GM04504 (cell line): ENCODE measurements around the gene SLC9A1.

Experiments
- DNase-seq: peaks from one replicate; pipeline ENCODE4 v3.0.0-alpha.2; 2012; ENCODE audit warnings: low read depth

The SLC9A1 gene

GRCh38 chr1:27070390-27071048 is 84.4 kb downstream of the SLC9A1 start:
- no peak for DNase-seq

GRCh38 chr1:27068922-27069321 is 86.0 kb downstream of the SLC9A1 start:
- DNase-seq = no peak

GRCh38 chr1:27065999-27066630 is 88.8 kb downstream of the SLC9A1 start:
- no peak for DNase-seq

- DNase-seq = no peak
These were observed 94.0 kb downstream of the SLC9A1 start for GRCh38 chr1:27060891-27061290.

DNA sequence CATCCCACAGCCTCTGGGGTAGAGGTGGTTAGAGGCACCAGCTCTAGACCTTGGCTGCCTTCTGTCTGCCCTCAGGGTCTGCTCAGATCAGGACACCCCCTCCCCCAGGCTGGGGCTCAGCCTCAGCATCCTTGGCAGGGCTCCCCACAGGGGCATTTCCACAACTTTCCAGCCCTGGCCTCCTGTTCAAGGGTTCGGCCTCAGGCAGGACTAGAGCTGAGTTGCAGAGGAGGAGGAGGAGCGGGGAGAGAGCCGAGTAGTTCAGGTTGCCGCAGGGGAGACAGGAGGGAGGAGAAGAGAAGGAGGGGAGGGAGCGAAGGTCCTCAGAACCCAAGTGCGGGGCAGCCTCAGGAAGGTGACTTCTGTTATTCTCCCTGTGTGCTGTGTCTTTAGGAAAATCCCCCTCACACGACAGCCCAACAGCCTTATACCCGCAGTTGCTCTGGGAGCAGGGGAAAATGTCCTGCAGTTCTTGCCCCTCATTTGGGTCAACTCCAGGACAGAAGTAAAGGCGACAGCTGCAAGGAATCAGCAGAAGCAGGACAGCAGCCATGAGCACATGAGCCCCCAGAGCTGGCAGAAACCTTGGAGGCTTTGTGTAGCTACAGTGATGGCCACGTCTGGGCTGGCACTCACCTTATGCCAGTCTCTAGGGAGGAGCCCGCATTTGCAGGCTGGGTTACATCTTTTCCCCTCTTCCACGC is 95.8 kb downstream of the SLC9A1 start:
- DNase-seq = no peak

- no peak for DNase-seq
These were observed 96.9 kb downstream of the SLC9A1 start for GRCh38 chr1:27057801-27058625.

DNA sequence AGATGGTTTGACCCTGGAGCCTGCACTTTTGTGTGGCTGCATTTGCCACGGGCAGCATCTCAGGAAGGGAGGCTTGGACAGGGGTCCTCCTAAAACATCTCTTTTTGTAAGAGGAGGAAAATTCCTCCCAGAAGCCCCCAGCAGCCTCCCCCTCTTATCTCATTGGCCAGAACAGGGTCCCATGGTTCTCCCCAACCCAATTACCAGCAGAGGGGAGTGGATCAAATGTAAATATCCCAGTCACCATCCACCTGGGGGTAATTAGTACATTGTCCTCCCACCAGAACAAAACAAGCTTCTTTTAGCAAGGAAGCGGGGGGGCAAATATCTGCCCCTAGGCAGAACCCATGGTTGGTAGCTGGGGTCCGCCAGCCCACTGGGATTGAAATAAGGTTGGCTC is 97.5 kb downstream of the SLC9A1 start:
- DNase-seq = no peak

DNA sequence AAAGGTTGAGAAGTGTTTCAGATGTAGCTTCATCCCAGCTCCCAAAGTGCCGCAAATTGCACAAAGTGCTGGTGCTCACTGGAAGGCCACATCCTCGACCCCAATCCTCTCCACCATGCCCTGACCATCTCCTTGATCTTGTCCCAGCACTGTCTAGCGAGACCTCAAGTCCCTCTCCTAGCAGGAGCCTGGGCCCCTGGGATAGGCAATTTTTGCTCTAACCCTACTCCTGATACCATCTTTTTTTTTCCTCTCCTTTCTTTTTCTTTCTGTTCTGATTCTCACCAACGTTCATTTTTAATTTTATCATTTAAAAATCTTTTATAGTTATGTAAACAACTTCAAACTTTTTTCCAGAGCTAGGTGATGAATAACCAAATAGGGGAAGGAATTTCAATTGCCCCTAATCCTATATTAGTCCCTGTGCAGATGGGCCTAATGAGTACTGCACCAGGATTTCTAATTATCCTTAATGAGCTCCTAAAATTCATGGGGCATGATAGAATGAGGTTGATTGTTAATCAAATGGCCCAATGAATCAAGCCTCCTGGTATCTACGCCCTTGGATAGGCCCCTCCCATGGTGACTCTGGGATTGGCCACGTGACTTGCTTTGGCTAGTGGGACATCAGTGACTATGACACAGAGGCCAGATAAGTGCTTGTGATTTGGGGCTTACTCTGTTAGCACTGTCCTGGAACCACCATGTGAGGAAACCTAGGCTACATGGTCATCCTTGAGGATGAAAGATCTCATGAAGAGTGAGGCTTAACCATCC is 100.8 kb downstream of the SLC9A1 start:
- DNase-seq = no peak

DNA sequence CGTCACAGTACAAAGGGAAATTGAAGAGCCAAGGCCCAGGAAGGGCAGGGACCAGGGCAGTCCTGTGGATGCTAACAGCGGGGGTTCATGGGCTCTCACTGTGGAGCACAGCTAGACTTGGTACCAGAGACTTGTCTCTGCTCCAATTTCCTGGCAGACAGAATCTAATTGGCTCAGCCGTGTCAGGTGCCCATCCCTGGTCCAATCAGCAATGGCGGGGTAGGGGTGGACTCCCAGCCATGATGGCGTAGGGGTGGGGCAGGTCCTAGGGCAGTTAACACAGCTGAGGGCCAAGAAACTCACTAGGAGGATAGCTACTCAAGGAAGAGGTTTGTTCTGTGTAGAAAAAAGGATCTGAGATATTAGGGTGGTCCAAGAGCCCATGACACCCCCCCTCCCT is 102.4 kb downstream of the SLC9A1 start:
- DNase-seq = no peak

- DNase-seq = no peak
These were observed 105.3 kb downstream of the SLC9A1 start for GRCh38 chr1:27049607-27050006.

GRCh38 chr1:27049100-27049499 is 105.8 kb downstream of the SLC9A1 start:
- no peak for DNase-seq
